ENCODE results near the gene UBE2Q2. TPM values are rescaled to one million over a fixed set of nuclear protein-coding genes. Genes with fewer than 3 reads are reported as not detected.

Gene UBE2Q2
- total and polyA plus RNA-seq, 9 of the 15 experiments (the other 6 are each of a cell fraction or from before 2014, with no cell fraction given) = 6.2 to 24.0 (median 16.2) TPM

DNA sequence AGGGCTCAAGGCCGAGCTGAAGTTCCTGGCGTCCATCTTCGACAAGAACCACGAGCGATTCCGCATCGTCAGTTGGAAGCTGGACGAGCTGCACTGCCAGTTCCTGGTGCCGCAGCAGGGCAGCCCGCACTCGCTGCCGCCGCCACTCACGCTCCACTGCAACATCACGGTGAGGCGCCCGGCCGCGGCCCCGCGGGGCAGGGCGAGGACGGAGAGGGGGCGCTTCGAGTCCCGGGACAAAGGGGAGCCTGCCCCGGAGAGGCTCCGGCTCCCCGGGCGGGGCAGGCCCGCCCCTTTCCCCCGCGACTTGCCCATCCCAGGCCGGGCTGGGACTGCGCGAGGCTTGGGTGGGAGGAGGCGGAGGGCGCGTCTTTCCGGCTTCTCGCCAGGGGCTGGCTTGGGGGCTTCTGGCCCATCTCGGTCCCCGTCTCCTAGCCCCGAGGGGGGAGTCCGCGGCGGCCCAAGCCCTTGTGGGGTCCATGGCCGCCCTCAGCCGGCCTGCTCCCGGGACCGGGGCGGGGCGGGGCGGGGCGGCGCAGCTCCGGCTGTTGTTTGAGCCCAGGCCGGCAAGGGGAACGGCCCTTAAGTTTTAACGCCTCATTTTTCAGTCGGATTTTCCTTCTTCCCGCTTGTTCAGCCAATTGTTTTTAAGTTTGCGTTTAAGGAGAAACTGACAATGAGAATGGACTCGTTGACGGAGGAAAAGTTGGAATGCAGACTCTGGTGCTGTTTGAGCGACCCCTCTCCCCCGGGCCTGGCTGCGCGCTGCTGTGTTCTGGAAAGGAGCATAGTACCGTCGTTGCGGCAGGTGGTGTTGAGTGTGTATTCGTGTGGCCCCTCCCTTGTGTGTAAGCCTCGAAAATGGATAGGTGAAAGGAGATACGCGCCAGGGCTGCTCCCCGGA lies 683 bp downstream of the UBE2Q2 start (continued):
- TF ChIP-seq, protein P1, sequence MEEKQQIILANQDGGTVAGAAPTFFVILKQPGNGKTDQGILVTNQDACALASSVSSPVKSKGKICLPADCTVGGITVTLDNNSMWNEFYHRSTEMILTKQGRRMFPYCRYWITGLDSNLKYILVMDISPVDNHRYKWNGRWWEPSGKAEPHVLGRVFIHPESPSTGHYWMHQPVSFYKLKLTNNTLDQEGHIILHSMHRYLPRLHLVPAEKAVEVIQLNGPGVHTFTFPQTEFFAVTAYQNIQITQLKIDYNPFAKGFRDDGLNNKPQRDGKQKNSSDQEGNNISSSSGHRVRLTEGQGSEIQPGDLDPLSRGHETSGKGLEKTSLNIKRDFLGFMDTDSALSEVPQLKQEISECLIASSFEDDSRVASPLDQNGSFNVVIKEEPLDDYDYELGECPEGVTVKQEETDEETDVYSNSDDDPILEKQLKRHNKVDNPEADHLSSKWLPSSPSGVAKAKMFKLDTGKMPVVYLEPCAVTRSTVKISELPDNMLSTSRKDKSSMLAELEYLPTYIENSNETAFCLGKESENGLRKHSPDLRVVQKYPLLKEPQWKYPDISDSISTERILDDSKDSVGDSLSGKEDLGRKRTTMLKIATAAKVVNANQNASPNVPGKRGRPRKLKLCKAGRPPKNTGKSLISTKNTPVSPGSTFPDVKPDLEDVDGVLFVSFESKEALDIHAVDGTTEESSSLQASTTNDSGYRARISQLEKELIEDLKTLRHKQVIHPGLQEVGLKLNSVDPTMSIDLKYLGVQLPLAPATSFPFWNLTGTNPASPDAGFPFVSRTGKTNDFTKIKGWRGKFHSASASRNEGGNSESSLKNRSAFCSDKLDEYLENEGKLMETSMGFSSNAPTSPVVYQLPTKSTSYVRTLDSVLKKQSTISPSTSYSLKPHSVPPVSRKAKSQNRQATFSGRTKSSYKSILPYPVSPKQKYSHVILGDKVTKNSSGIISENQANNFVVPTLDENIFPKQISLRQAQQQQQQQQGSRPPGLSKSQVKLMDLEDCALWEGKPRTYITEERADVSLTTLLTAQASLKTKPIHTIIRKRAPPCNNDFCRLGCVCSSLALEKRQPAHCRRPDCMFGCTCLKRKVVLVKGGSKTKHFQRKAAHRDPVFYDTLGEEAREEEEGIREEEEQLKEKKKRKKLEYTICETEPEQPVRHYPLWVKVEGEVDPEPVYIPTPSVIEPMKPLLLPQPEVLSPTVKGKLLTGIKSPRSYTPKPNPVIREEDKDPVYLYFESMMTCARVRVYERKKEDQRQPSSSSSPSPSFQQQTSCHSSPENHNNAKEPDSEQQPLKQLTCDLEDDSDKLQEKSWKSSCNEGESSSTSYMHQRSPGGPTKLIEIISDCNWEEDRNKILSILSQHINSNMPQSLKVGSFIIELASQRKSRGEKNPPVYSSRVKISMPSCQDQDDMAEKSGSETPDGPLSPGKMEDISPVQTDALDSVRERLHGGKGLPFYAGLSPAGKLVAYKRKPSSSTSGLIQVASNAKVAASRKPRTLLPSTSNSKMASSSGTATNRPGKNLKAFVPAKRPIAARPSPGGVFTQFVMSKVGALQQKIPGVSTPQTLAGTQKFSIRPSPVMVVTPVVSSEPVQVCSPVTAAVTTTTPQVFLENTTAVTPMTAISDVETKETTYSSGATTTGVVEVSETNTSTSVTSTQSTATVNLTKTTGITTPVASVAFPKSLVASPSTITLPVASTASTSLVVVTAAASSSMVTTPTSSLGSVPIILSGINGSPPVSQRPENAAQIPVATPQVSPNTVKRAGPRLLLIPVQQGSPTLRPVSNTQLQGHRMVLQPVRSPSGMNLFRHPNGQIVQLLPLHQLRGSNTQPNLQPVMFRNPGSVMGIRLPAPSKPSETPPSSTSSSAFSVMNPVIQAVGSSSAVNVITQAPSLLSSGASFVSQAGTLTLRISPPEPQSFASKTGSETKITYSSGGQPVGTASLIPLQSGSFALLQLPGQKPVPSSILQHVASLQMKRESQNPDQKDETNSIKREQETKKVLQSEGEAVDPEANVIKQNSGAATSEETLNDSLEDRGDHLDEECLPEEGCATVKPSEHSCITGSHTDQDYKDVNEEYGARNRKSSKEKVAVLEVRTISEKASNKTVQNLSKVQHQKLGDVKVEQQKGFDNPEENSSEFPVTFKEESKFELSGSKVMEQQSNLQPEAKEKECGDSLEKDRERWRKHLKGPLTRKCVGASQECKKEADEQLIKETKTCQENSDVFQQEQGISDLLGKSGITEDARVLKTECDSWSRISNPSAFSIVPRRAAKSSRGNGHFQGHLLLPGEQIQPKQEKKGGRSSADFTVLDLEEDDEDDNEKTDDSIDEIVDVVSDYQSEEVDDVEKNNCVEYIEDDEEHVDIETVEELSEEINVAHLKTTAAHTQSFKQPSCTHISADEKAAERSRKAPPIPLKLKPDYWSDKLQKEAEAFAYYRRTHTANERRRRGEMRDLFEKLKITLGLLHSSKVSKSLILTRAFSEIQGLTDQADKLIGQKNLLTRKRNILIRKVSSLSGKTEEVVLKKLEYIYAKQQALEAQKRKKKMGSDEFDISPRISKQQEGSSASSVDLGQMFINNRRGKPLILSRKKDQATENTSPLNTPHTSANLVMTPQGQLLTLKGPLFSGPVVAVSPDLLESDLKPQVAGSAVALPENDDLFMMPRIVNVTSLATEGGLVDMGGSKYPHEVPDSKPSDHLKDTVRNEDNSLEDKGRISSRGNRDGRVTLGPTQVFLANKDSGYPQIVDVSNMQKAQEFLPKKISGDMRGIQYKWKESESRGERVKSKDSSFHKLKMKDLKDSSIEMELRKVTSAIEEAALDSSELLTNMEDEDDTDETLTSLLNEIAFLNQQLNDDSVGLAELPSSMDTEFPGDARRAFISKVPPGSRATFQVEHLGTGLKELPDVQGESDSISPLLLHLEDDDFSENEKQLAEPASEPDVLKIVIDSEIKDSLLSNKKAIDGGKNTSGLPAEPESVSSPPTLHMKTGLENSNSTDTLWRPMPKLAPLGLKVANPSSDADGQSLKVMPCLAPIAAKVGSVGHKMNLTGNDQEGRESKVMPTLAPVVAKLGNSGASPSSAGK (IDR thresholded peaks at IDR 0.05) = peak; percentile 68
- TF ChIP-seq ZNF146 (CRISPR knock-in tag; IDR thresholded peaks at IDR 0.05; ENCODE audit: unreplicated experiment) (no peak), SAP30 (IDR thresholded peaks at IDR 0.05; ENCODE audit: borderline replicate concordance, insufficient read depth, low read depth, low read length, poor library complexity, severe bottlenecking) (peak; percentile 51), PHB (CRISPR knock-in tag; IDR thresholded peaks at IDR 0.05) (no peak), HCFC1 (IDR thresholded peaks at IDR 0.05; ENCODE audit: low read depth, low read length) (no peak), MTA3 (IDR thresholded peaks at IDR 0.05; ENCODE audit: borderline replicate concordance) (peak; percentile 18; the same call in 1 of the 2 replicates), XRCC5 (IDR thresholded peaks at IDR 0.05; ENCODE audit: low read depth, low read length) (peak; percentile 11; the same call in 1 of the 2 replicates), NONO (IDR thresholded peaks at IDR 0.05; ENCODE audit: low read depth in 2 of 2, low read length in 1 of 2) (peak in 1 of 2 experiments; percentile 64; a peak in 1 of 4 replicates), CXXC5 (CRISPR knock-in tag; IDR thresholded peaks at IDR 0.05) (0 out of 2 replicates have a peak, but pooled peaks have one; percentile 35), BRD4 (IDR thresholded peaks at IDR 0.05) (0 out of 2 replicates have a peak, but pooled peaks have one; percentile 28), ATF7 (IDR thresholded peaks at IDR 0.05) (peak; percentile 34; the same call in 1 of the 2 replicates)
- TF ChIP-seq, protein P2, sequence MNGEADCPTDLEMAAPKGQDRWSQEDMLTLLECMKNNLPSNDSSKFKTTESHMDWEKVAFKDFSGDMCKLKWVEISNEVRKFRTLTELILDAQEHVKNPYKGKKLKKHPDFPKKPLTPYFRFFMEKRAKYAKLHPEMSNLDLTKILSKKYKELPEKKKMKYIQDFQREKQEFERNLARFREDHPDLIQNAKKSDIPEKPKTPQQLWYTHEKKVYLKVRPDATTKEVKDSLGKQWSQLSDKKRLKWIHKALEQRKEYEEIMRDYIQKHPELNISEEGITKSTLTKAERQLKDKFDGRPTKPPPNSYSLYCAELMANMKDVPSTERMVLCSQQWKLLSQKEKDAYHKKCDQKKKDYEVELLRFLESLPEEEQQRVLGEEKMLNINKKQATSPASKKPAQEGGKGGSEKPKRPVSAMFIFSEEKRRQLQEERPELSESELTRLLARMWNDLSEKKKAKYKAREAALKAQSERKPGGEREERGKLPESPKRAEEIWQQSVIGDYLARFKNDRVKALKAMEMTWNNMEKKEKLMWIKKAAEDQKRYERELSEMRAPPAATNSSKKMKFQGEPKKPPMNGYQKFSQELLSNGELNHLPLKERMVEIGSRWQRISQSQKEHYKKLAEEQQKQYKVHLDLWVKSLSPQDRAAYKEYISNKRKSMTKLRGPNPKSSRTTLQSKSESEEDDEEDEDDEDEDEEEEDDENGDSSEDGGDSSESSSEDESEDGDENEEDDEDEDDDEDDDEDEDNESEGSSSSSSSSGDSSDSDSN (IDR thresholded peaks at IDR 0.05; ENCODE audit: borderline replicate concordance in 1 of 2, low read depth in 2 of 2, low read length in 2 of 2) = peak in 1 of 2 experiments; percentile 57; a peak in 1 of 4 replicates

All from K562 (cell line).